Chondrocyte (in vitro differentiated cells): ENCODE data around the gene BAAT. TPM values are rescaled to one million over a fixed set of nuclear protein-coding genes. Genes with fewer than 3 reads are reported as not detected.
"Not testable (repeated sequence)": the region's sequence is repeated elsewhere in the genome, so short reads cannot be mapped to it uniquely, and the experiment has no call there.

Experiments used
- DNase-seq: peaks from one replicate; pipeline ENCODE4 v3.0.0; 2021; ENCODE audit warnings: mixed read lengths, low spot score
- H3K27ac Mint-ChIP-seq: one replicate; pipeline ENCODE4 v1.8.0; 2021; ENCODE audit warnings: mild to moderate bottlenecking, moderate library complexity, mixed read lengths; ENCODE audit not compliant: unreplicated experiment
- H3K27me3 Mint-ChIP-seq: 2 replicates; pipeline ENCODE4 v1.8.0; 2021; ENCODE audit warnings: low read depth, mixed read lengths
- H3K36me3 Mint-ChIP-seq: 2 replicates; pipeline ENCODE4 v1.8.0; 2021; ENCODE audit warnings: low read depth, mixed read lengths
- H3K4me1 Mint-ChIP-seq: 2 replicates; pipeline ENCODE4 v1.8.0; 2021; ENCODE audit warnings: low read depth, mild to moderate bottlenecking, mixed read lengths
- H3K4me3 Mint-ChIP-seq: one replicate; pipeline ENCODE4 v1.8.0; 2021; ENCODE audit warnings: mild to moderate bottlenecking, moderate library complexity, mixed read lengths; ENCODE audit not compliant: unreplicated experiment
- H3K9me3 Mint-ChIP-seq: 2 replicates; pipeline ENCODE4 v1.8.0; 2021; ENCODE audit warnings: low read depth, mixed read lengths
- CTCF ChIP-seq: fragments of 200-600 bp; sonication (generic); IDR thresholded peaks from 2 replicates; pipeline ENCODE4 v1.5.0; 2021; ENCODE audit warnings: antibody characterized with exemption, mild to moderate bottlenecking, moderate library complexity
- total RNA-seq: library from RNA; stranded (reverse); gene quantifications from 3 replicates; pipeline ENCODE4 v1.2.1, GENCODE V29; 2021

The BAAT gene
- total RNA-seq, 1 donor from 2014 or later: 0.10 TPM

DNA sequence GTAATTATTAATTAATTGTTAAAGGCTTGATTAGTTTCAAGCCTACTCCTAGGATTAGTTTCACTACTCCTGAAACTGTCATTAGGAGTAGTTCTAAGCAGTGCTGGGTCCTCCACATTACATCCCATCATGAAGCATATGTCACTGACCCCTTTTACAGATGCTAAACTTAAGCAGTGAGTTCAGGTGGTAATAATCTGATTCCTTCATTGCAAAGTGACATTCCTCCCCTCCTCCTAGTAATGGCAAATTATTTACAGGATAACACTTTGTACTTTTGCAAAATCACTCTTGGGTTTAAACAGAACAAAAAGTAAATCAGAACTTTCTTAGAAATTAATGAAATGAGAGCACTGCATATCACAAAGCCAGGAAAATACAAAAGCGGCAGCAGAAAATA lies 52.4 kb downstream of the BAAT start:
- no peaks in the 10 kb centered on the region for H3K4me1 Mint-ChIP-seq
- H3K36me3 Mint-ChIP-seq: no peaks in the 10 kb centered on the region
- peaks cover 39% of the 10 kb centered on the region for H3K27me3 Mint-ChIP-seq
- TF ChIP-seq CTCF: no peak
- no peak overlapping the region for H3K27ac Mint-ChIP-seq
- DNase-seq: no peak
- peaks cover 2% of the 10 kb centered on the region for H3K9me3 Mint-ChIP-seq
- no peak overlapping the region for H3K4me3 Mint-ChIP-seq

DNA sequence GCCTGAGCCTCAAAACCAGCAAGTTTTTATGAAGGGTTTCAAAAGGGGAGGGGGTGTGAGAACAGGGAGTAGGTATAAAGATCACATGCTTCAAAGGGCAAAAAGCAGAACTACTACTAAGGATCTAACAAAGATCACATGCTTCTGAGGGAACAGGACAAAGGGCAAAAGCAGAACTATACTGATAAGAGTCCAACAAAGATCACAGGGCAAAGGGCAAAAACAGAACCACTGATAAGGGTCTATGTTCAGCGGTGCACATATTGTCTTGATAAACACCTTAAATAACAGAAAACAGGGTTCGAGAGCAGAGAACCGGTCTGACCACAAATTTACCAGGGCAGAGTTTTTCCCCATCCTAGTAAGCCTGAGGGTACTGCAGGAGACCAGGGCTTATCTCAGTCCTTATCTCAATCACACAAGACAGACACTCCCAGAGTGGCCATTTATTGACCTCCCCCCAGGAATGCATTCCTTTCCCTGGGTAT lies 57.3 kb downstream of the BAAT start:
- H3K27me3 Mint-ChIP-seq: peaks cover 31% of the 10 kb centered on the region
- DNase-seq, H3K4me1 Mint-ChIP-seq, H3K9me3 Mint-ChIP-seq, H3K27ac Mint-ChIP-seq, H3K4me3 Mint-ChIP-seq, H3K36me3 Mint-ChIP-seq: not testable (repeated sequence)

GRCh38 chr9:101326501-101326900 lies 58.3 kb downstream of the BAAT start:
- Mint-ChIP-seq H3K4me1 (no peaks in the 10 kb centered on the region), H3K9me3 (peaks cover 6% of the 10 kb centered on the region), H3K4me3 (no peak overlapping the region), H3K27me3 (peaks cover 30% of the 10 kb centered on the region), H3K27ac (no peak overlapping the region), H3K36me3 (no peaks in the 10 kb centered on the region)
- no peak for TF ChIP-seq CTCF
- DNase-seq: no peak

DNA sequence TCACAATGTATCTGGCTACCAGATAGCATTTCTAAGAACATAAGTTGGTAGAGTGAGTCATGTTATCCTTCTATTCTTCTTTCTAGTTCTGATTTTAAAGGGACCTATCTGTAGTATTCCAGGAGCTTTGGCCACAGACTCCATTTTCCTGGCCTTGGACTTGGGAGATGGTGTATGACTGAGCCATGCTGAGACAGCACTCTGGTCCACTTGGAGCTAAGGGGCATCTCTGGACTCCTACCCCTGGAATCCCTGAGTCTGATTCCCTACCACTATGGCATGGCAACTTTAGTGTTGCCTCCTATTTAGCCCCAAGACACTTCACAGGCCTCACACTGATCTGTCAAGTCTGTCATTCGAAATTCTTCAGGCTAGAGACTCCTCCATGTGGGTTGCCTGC lies 58.8 kb downstream of the BAAT start:
- H3K27me3 Mint-ChIP-seq: peaks cover 30% of the 10 kb centered on the region
- no peak overlapping the region for H3K27ac Mint-ChIP-seq
- no peaks in the 10 kb centered on the region for H3K4me1 Mint-ChIP-seq
- H3K36me3 Mint-ChIP-seq: no peaks in the 10 kb centered on the region
- no peak for DNase-seq
- peaks cover 6% of the 10 kb centered on the region for H3K9me3 Mint-ChIP-seq
- no peak for TF ChIP-seq CTCF
- H3K4me3 Mint-ChIP-seq: no peak overlapping the region

- Mint-ChIP-seq H3K9me3 (peaks cover 6% of the 10 kb centered on the region), H3K36me3 (no peaks in the 10 kb centered on the region), H3K27me3 (peaks cover 28% of the 10 kb centered on the region), H3K4me1 (no peaks in the 10 kb centered on the region), H3K27ac (no peak overlapping the region), H3K4me3 (no peak overlapping the region)
- DNase-seq: no peak
- no peak for TF ChIP-seq CTCF
These were observed 59.8 kb downstream of the BAAT start for GRCh38 chr9:101325053-101325452.

DNA sequence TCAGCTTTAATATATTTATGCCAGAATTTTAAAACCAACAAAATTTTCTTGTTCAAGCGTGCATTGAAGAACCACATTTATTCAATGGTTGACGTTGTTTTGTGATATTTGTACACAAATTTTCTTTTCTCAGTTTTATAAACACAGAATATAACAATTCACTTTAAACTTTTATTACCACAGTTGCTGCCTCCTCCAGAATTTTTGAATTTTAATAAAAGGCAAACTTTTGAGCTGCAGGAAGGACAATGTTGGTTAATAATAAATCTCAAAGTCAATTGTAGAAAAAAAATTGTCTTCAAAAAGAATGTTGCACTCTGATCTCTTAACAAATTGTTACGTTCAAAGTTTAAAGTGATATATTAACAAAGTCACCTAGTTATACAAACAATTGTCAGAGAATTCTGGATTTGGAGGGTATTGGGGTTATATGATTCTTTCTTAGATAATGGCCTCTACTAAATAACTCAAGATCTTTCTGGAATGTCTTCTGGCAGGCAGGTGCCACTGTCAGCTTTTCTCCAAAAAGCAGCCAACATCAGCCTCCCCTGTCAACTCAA lies 60.5 kb downstream of the BAAT start:
- peaks cover 6% of the 10 kb centered on the region for H3K9me3 Mint-ChIP-seq
- H3K36me3 Mint-ChIP-seq: no peaks in the 10 kb centered on the region
- peaks cover 26% of the 10 kb centered on the region for H3K27me3 Mint-ChIP-seq
- TF ChIP-seq CTCF: no peak
- no peak overlapping the region for H3K27ac Mint-ChIP-seq
- no peak overlapping the region for H3K4me3 Mint-ChIP-seq
- H3K4me1 Mint-ChIP-seq: no peaks in the 10 kb centered on the region
- no peak for DNase-seq
